ENCODE results near the gene NINL.
"Not testable (repeated sequence)": the region's sequence is repeated elsewhere in the genome, so short reads cannot be mapped to it uniquely, and the experiment has no call there.

NINL gene

DNA sequence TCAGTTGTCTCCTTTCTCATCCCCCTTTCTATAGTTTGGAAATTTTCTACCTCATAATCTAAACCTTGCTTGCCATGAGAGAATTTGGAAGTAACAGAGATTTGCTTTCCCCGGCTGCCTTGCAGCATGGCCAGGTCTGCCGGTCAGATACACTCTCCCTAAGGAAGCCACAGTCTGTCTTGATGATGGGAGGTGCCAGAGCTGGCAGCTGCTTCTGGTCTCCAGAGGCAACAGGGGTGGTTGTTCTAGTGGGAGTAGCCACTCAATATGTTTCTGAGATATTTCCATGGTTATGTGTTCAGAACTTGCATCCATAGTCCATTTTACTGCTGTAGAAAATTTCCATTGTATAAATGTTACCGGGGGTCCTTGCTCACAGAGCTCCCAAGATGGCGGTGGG is 5.4 kb upstream of the NINL start:
- DNase-seq, result not testable (repeated sequence)

GRCh38 chr20:25588491-25588890 is 3.2 kb upstream of the NINL start:
- no peak for DNase-seq

GRCh38 chr20:25587536-25587935 is 2.2 kb upstream of the NINL start:
- no peak for DNase-seq

DNA sequence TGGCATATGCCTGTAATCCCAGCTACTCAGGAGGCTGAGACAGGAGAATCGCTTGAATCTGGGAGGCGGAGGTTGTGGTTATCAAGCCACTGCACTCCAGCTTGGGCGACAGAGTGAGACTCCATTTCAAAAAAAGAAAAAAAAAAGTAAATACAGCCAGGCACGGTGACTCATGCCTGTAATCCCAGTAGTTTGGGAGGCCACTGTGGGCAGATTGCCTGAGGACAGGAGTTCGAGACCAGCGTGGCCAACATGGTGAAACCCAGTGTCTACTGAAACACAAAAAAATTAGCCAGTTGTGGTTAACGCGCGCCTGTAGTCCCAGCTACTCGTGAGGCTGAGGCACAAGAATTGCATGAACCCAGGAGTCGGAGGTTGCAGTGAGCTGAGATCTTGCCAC is 1.5 kb upstream of the NINL start:
- no peak for DNase-seq

GRCh38 chr20:25583607-25584006 is 1.7 kb downstream of the NINL start:
- not testable (repeated sequence) for DNase-seq

DNA sequence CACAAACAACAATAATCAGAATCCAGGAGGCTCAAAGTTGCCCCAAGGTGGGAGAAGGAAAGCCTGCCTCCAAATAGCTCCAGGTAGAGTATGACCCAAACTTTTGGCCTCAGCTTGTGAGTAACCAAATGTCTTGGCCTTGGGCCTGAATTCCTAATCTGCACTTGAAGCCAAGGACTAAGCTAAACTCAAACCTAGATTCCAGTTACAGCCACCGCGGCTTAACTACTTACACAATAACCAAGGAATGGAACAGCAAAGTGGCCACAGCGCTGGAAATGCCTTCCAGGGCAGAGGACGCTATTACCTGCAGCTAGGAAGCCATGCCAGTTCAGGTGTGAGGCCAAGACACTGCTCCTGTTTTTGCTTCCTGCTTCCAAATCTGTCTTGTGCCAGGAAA is 4.6 kb downstream of the NINL start:
- no peak for DNase-seq

- no peak for DNase-seq
Measured at GRCh38 chr20:25579081-25579770, 6.1 kb downstream of the NINL start.

GRCh38 chr20:25576783-25577530 is 8.4 kb downstream of the NINL start:
- no peak for DNase-seq

GRCh38 chr20:25574411-25574810 is 10.9 kb downstream of the NINL start:
- no peak for DNase-seq

DNA sequence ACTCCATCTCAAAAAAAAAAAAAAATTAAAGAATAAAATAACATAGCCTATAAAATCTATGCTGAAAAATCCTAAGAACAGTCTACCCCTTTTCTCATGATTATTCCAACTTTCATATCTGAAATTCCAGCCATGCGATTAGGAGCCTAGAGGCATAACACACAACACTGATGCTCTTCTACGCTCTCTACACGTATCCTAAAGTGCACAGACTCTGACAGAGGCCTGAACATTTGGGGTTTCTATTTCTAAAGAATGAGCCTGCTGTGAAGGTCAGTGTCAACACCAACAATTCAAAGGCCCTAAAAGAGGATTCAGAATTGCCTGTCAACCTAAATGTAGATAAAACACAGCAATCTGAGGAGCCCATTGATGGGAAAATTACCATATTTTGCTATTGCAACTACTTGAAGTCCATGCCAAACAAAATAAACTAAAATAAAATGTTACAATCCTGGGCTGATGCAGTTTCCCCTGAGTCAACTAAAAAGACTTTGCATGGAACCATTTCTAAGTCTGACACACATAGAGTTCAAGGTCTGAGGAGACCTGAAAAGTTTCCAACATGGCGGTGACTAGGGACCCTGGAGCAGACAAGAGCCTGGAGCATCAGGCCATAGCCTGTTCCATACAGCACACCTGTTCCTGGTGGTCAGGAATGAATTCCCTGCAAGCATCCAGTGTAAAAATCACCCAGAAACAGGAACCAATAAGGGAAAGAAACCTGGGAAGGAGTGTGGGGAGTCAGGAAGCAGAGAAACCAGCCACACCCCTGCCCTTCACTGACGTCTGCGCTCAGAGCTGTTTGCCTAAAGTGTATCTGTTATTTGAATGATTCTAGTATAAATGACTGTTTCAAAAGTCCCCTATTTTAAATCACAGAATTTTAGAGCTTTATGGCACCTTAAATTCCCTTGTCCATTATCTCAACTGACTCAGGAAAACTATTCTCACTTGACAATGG is 11.8 kb downstream of the NINL start:
- DNase-seq, result no peak

DNA sequence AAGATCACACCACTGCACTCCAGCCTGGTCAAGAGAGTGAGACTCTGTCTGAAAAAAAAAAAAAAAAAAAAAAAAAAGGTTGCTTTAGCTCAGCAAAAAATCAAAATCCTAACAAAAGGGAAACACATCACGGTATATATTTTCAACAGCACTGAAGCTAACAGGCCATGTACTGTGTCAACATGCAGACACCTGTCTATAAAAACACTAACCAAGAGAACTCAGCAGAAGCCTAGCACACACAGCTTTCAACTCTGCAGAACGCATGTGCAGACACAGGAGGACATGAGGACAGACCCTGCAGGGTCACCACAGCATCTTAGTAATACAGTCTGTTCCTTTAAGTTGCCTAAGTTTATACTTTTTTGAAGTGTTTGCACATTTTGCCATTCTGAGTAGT is 13.5 kb downstream of the NINL start:
- no peak for DNase-seq

- no peak for DNase-seq
Measured at GRCh38 chr20:25571240-25571639, 14.1 kb downstream of the NINL start.

DNA sequence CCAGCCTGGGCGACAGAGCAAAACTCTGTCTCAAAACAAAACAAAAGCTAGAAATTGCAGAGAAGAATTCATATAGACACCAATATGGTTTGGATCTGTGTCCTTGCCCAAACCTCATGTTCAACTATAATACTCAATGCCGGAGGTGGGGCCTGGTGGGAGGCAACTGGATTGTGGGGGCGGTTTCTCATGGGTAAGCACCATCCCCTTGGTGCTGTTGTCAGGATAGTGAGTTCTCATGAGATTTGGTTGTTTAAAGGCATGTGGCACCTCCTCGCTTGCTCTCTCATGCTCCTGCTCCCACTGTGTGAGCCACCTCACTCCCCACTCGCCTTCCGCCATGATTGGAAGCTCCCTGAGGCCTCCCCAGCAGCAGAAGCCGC is 15.2 kb downstream of the NINL start:
- DNase-seq, result no peak

DNA sequence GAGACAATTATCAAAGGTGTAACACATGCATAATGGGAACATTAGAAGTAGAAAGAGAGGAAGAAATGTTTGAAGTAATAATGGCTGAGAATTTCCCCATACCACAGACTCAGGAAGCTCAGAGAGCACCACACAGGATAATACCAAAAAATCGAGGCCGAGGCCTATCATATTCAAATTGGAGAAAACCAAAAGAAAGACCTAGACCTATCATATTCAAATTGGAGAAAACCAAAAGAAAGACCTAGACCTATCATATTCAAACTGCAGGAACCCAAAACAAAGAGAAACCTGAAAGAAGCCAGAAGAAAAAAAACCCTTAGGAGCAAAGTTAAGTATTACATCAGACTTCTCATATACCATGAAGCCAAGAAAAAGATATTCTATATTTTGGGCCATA is 18.0 kb downstream of the NINL start:
- DNase-seq, result no peak

DNA sequence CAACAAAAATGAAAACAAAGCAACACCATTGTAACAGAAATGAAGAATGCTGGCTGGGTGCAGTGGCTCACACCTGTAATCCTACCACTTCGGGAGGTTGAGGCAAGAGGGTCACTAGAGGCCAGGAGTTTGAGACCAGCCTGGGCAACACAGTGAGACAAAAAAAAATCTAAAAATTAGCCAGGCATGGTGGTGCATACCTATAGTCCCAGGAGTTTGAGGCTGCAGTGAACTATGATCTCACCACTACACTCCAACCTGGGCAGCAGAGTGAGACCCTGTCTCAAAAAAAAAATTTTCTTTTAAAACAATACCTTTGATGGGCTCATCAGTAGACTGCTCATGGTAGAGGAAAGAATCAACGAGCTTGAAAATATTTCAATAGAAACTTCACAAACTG is 18.5 kb downstream of the NINL start:
- no peak for DNase-seq

- DNase-seq, result no peak
Measured at GRCh38 chr20:25565578-25566157, 19.7 kb downstream of the NINL start.

DNA sequence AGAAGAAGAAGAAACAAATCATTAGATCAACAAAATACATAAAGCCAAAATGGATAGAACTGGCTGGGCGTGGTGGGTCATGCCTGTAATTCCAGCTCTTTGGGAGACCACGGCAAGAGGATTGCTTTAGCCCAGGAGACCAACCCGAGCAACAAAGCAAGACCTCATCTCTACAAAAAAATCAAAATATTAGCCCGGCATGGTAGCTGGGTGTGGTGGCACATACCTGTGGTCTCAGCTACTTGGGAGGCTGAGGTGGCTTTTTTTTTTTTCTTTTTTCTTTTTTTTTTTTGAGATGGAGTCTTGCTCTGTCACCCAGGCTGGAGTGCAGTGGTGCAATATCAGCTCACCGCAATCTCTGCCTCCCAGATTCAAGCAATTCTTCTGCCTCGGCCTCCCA is 21.5 kb downstream of the NINL start:
- DNase-seq, result no peak

- no peak for DNase-seq
Measured at GRCh38 chr20:25563362-25563761, 22.0 kb downstream of the NINL start.

DNA sequence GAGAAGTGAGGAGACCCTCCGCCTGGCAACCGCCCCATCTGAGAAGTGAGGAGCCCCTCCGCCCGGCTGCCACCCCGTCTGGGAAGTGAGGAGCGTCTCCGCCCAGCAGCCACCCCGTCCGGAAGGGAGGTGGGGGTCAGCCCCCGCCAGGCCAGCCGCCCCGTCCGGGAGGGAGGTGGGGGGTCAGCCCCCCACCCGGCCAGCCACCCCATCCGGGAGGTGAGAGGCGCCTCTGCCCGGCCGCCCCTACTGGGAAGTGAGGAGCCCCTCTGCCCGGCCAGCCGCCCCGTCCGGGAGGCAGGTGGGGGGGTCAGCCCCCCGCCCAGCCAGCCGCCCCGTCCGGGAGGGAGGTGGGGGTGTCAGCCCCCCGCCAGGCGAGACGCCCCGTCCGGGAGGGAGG is 23.6 kb downstream of the NINL start:
- not testable (repeated sequence) for DNase-seq

DNA sequence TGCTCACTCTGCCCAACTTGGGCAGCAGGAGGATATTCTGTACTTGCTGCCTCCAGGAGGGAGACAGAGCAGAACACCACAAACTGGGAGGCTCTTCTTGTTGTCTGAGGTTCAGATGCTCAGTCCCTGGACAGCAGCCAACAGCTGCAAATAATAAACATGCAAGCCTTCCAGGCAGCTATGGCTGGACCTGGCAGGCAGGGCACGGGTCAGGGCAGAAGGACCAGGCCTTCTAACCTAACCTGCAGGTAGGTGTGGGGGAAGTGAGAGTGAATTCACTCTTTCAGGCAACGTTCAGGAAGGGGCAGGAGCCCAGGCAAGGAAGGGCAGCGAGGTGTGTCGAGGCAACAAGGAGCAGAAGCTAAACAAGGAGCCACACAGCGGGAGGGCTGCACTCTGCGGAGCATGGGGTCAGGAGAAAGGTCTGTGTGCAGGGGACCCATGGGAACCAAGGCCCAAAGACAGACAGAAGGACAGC is 31.5 kb downstream of the NINL start:
- no peak for DNase-seq

GRCh38 chr20:25552977-25553376 is 32.4 kb downstream of the NINL start:
- no peak for DNase-seq

DNA sequence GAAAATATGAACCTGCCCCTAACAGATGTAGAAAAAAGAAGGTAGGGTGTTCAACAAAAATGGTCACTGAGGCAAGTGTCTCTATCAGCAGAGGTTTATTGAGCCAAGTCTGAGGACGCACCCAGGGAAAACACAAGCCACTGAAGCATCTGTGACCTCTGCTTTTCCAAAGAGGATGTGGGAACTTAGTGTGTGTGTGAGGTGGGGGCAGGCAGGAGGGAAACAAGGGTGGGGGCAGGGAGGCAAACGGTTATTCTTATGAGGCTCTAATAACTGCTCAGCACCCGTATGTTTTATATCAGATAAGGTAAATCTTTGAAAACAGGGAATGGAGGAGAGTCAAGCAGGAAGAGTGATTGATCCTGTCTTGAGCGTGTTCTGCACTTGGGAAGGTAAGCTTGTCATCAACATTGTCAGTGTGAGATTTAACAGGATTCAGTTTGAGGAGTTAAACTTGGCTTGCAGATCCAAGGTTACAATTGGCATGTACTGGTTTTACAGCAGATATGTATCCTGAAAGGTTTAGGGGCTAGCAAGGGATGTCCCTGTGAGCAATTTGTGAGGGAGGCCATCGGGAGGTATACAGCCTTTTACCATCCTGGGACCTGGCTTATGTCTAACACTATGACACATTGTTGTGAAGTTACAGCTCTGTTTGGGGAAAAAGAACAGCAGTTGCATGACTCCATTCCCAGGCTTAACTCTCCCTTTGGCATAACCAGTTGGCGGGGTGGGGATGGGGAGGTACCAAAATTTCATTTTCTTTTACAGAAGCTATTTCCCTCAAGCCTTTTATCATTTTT is 33.7 kb downstream of the NINL start:
- DNase-seq, result no peak
